PC-3 (cell line): Measurements from ENCODE around the gene PLSCR4. TPM values are rescaled to one million over a fixed set of nuclear protein-coding genes. Genes with fewer than 3 reads are reported as not detected.

ENCODE experiments used
- ATAC-seq: fragments of 200-7000 bp; cut with Tn5 transposase; 2 replicates; pipeline ENCODE4 v1.9.1; 2020; ENCODE audit warnings: mild to moderate bottlenecking, moderate library complexity
- BruUV-seq: library from RNA; stranded (reverse); fragments of 400-500 nt; replicated peaks from 2 replicates; lab custom pipeline; 2021; lab: Mats Ljungman, UMichigan
- CTCF ChIA-PET: fragments of 300-600 bp; sonication (Branson Sonifier 250); formaldehyde crosslinking; loops from one replicate; lab custom pipeline; 2022; ENCODE audit warnings: antibody characterized with exemption; lab: Charles Lee
- POLR2A ChIA-PET: fragments of 300-600 bp; sonication (Branson Sonifier 250); formaldehyde crosslinking; loops from one replicate; lab custom pipeline; 2022; ENCODE audit warnings: antibody characterized with exemption; ENCODE audit not compliant: unreplicated experiment; lab: Charles Lee
- DNase-seq: peaks from one replicate; pipeline ENCODE4 v3.0.0-alpha.2; 2015
- H2AFZ ChIP-seq: fragments of 300-600 bp; sonication (generic); 2 replicates; pipeline ENCODE4 v1.6.0; 2016; ENCODE audit warnings: antibody characterized with exemption, low read length
- H3F3A ChIP-seq: fragments of 300-600 bp; sonication (generic); one replicate; pipeline ENCODE4 v1.6.0; 2017; ENCODE audit warnings: antibody characterized with exemption, low read length, control low read depth, mild to moderate bottlenecking; ENCODE audit not compliant: unreplicated experiment
- H3K27ac ChIP-seq: fragments of 300-600 bp; sonication (generic); 2 replicates; pipeline ENCODE4 v1.5.1; 2016; ENCODE audit warnings: mild to moderate bottlenecking, low read length
- H3K27me3 ChIP-seq: fragments of 300-600 bp; sonication (generic); 2 replicates; pipeline ENCODE4 v1.6.1; 2016; ENCODE audit warnings: low read length, mixed read lengths
- H3K36me3 ChIP-seq: fragments of 300-600 bp; sonication (generic); 2 replicates; pipeline ENCODE4 v1.6.1; 2016; ENCODE audit warnings: low read depth, mixed run types, low read length, mixed read lengths
- H3K4me1 ChIP-seq: fragments of 300-600 bp; sonication (generic); 2 replicates; pipeline ENCODE4 v1.5.1; 2016; ENCODE audit warnings: low read length; ENCODE audit not compliant: insufficient read depth
- H3K4me2 ChIP-seq: fragments of 300-600 bp; sonication (generic); 2 replicates; pipeline ENCODE4 v1.6.0; 2016; ENCODE audit warnings: low read length
- H3K4me3 ChIP-seq: fragments of 300-600 bp; sonication (generic); 2 replicates; pipeline ENCODE4 v1.5.1; 2016; ENCODE audit warnings: mild to moderate bottlenecking, low read length, mixed read lengths
- H3K79me2 ChIP-seq: fragments of 300-600 bp; sonication (generic); 2 replicates; pipeline ENCODE4 v1.6.1; 2017; ENCODE audit warnings: low read length, mixed read lengths
- H3K9ac ChIP-seq: fragments of 300-600 bp; sonication (generic); 2 replicates; pipeline ENCODE4 v1.6.0; 2016; ENCODE audit warnings: mild to moderate bottlenecking, low read length
- H3K9me2 ChIP-seq: fragments of 300-600 bp; sonication (generic); replicated peaks from 2 replicates; pipeline ENCODE4 v1.6.1; 2016; ENCODE audit warnings: mixed run types, low read length, mixed read lengths
- H3K9me3 ChIP-seq: fragments of 300-600 bp; sonication (generic); 2 replicates; pipeline ENCODE4 v1.6.1; 2016; ENCODE audit warnings: low read length, mixed read lengths
- H4K20me1 ChIP-seq: fragments of 300-600 bp; sonication (generic); 2 replicates; pipeline ENCODE4 v1.6.1; 2016; ENCODE audit warnings: low read length, mixed read lengths
- EZH2 ChIP-seq: fragments of 300-600 bp; sonication (generic); IDR thresholded peaks from one replicate; pipeline ENCODE4 v1.6.1; 2017; ENCODE audit warnings: antibody characterized with exemption, mild to moderate bottlenecking, low read length; ENCODE audit not compliant: unreplicated experiment
- EZH2phosphoT487 ChIP-seq: fragments of 300-600 bp; sonication (generic); IDR thresholded peaks from 2 replicates; pipeline ENCODE4 v1.6.1; 2018; ENCODE audit warnings: mild to moderate bottlenecking, antibody characterized with exemption, low read length, borderline replicate concordance
- intact Hi-C: fragments of 100-400 bp; cut with micrococcal nuclease; formaldehyde crosslinking; loops from 2 replicates; pipeline ENCODE4 v1.9.0; 2023
- total RNA-seq: library from RNA; depleted of rRNA; stranded (reverse); fragments of >200 nt; gene quantifications from 2 replicates; pipeline ENCODE4 v1.2.3, GENCODE V29; 2014
- TF ChIP-seq, protein P1 (sequence below): fragments of 300-600 bp; sonication (generic); conservative IDR thresholded peaks from 2 replicates; pipeline ENCODE4 v1.5.1; 2017; ENCODE audit warnings: antibody characterized with exemption, low read depth, mild to moderate bottlenecking, low read length

Gene PLSCR4
- total RNA-seq, 1 experiment from 2014 or later = 0.84 TPM

DNA sequence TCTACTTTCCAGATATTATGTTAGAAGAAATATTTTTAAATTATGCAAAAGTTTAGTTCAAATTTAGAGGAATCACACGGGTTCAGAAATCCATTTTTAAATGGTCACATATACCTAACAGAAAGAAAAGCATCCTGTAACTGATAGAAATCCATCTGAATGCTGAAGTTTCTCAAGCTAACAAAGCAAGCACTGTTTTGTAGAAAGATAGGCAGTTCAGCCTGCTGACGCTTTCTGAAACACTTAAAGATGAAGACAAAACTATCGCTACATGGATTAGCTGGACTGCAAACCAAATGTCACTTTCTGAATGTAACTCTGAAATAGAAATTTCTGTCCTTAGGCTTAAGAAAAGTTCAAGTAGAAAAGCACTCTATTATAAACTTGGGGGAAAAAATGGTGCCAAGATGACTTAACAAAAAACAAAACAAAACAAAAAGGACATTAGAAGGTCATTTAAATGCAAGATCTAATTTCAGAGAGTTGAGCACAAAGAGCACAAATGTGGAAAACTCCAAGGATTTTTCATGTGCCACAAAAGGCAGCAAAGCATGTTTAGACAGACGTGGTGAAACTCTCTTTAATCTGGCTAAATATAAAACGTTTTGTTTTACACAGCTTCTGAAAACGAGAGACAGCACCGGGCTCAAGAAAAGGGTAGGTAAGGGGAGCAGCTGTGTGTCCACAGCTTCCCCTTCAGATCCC lies 91.1 kb downstream of the PLSCR4 start:
- H3K79me2 ChIP-seq = peaks cover 89% of the 10 kb centered on the region
- H3F3A ChIP-seq = peaks cover under 1% of the 10 kb centered on the region
- no peaks in the 10 kb centered on the region for H3K27me3 ChIP-seq
- no peaks in the 10 kb centered on the region for H3K9me2 ChIP-seq
- H2AFZ ChIP-seq = no peak overlapping the region
- DNase-seq (no peak), ATAC-seq (no peak)
- peaks cover 48% of the 10 kb centered on the region for H4K20me1 ChIP-seq
- ChIA-PET CTCF (interaction anchor here (0.6 to 2.2 kb wide), 2 partner anchors 49 to 94 kb away, joined by 5 to 10 read pairs; no protein-coding TSS in a partner anchor), POLR2A (interaction anchor here (1.7 kb wide), 1 partner anchor 29 kb away, joined by 4 read pairs; no protein-coding TSS in a partner anchor)
- BruUV-seq = no TSS peak
- peak overlapping the region; percentile 79 for H3K4me3 ChIP-seq
- intact Hi-C loops = loop anchor here (1.0 kb wide), 1 partner anchor 94 kb away; no protein-coding TSS in a partner anchor
- H3K4me1 ChIP-seq = peaks cover 62% of the 10 kb centered on the region
- peak overlapping the region; percentile 89 for H3K27ac ChIP-seq
- H3K36me3 ChIP-seq = 0 out of 2 replicates have a peak, but pooled peaks cover 4% of the 10 kb centered on the region
- H3K9me3 ChIP-seq = no peaks in the 10 kb centered on the region
- H3K9ac ChIP-seq = peak overlapping the region; percentile 86
- TF ChIP-seq EZH2phosphoT487 (no peak), EZH2 (no peak)
- TF ChIP-seq, protein P1, sequence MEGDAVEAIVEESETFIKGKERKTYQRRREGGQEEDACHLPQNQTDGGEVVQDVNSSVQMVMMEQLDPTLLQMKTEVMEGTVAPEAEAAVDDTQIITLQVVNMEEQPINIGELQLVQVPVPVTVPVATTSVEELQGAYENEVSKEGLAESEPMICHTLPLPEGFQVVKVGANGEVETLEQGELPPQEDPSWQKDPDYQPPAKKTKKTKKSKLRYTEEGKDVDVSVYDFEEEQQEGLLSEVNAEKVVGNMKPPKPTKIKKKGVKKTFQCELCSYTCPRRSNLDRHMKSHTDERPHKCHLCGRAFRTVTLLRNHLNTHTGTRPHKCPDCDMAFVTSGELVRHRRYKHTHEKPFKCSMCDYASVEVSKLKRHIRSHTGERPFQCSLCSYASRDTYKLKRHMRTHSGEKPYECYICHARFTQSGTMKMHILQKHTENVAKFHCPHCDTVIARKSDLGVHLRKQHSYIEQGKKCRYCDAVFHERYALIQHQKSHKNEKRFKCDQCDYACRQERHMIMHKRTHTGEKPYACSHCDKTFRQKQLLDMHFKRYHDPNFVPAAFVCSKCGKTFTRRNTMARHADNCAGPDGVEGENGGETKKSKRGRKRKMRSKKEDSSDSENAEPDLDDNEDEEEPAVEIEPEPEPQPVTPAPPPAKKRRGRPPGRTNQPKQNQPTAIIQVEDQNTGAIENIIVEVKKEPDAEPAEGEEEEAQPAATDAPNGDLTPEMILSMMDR = no peak
- peak overlapping the region; percentile 97 for H3K4me2 ChIP-seq

DNA sequence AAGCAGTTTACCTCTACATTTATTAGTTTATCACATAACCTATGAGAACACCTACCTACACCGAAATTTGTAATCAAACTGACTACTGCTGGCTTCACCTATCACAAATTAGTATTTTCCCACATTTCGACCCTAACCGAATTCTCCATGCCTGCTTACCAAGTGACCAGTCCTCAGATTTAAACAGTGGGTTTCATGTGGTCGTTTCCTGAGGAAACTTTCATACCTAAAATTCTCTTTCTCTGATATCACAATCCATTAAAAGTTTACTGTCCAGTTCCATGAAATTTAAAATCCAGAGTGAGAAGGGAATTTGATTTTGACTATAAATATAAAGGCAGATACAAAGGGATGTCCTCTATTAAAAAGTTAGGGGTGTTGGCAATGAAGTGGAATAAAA lies 91.9 kb downstream of the PLSCR4 start:
- H3K9me2 ChIP-seq = no peaks in the 10 kb centered on the region
- no peaks in the 10 kb centered on the region for H3K27me3 ChIP-seq
- peak overlapping the region; percentile 79 for H3K4me3 ChIP-seq
- no peaks in the 10 kb centered on the region for H3F3A ChIP-seq
- no peak for DNase-seq
- no peak for ATAC-seq
- no TSS peak for BruUV-seq
- intact Hi-C loops = no loop called here
- no peaks in the 10 kb centered on the region for H3K9me3 ChIP-seq
- peak overlapping the region; percentile 97 for H3K4me2 ChIP-seq
- peaks cover 55% of the 10 kb centered on the region for H4K20me1 ChIP-seq
- H3K9ac ChIP-seq = peak overlapping the region; percentile 86
- peaks cover 4% of the 10 kb centered on the region; the same call in 1 of the 2 replicates for H3K36me3 ChIP-seq
- ChIA-PET POLR2A (no interaction called here), CTCF (interaction anchor here (0.7 kb wide), 1 partner anchor 94 kb away, joined by 3 read pairs; no protein-coding TSS in a partner anchor)
- peaks cover 91% of the 10 kb centered on the region for H3K79me2 ChIP-seq
- TF ChIP-seq, protein P1 = no peak
- no peak overlapping the region for H3K27ac ChIP-seq
- H2AFZ ChIP-seq = no peak overlapping the region
- H3K4me1 ChIP-seq = peaks cover 55% of the 10 kb centered on the region
